ENCODE data around the gene TK2.
"Not testable (repeated sequence)": the region's sequence is repeated elsewhere in the genome, so short reads cannot be mapped to it uniquely, and the experiment has no call there.

Gene TK2

DNA sequence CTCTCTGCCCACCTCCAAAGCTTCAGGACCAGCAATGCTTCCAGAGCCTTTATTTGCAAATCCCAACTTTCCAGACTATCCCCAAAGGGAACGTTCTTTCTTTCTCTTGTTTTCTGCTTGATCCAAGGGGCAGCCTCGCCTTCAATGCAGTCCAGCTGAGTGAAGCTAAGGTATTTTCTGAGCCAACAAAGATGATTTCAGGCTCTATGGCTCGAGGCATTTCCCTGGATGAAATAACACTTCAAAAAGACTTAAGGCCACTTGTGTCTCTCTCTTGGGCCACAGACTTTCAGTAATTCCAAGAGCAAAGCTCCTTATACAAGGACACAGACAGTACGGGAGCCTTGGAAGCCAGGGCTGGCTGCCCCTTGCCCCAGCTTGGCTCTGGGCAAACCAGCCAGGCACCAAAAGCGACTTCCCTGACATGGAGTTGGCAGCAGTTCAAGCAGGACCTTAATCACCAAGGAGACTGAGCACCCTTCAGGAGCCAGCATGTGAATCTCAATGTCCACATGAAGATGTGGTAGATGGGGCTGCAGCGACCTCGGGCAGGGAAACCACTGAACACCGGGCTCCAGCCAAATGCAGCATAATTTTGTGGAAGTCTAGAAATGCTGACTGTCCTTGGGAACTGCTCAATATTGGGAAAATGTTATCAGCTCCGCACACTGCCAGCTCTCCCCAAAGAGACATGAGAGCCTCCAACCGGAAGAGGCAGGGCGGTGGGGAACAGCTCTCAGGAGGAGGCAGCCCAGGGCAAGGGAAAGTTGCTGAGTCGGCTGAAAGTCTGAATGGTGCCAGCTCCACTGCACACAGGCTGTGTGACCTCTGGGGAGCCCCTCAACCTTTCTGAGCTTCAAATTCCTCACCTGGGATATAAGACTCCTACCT, 39.0 kb downstream of the TK2 start:
- no peaks in the 10 kb centered on the region for H3K36me3 ChIP-seq
- peaks cover 42% of the 10 kb centered on the region for H3K4me1 ChIP-seq
- TF ChIP-seq Cebpa-rat (IDR thresholded peaks at IDR 0.05) = no peak
- no peaks in the 10 kb centered on the region for H3K27me3 ChIP-seq
- H3K4me3 ChIP-seq = no peak overlapping the region
- no peak overlapping the region for H3K27ac ChIP-seq
- no peaks in the 10 kb centered on the region for H3K9me3 ChIP-seq
- H3K4me2 ChIP-seq = no peak overlapping the region
- no peak overlapping the region for H3K9ac ChIP-seq
- no peaks in the 10 kb centered on the region for H4K20me1 ChIP-seq

DNA sequence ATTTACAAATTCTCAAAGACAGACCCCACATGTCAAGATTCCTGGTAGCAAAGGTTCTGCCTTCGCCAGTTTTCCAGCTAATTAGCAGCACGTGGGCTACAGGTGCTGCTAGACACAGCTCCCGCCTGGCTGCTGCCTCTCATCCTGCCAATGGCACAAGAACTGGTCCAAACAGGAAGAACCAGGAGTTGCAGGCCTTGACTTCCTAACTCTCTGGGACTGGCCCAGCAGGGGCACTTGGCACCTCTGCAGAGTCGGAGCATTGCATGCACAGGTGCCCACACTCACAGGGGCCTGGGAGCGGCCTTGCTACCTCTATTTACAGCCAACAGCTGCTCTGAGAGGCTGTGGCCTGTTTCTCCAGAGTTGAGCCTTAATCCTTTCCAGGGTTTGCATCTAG, 39.6 kb downstream of the TK2 start:
- Histone ChIP-seq H3K36me3 (no peaks in the 10 kb centered on the region), H3K27ac (no peak overlapping the region), H3K27me3 (no peaks in the 10 kb centered on the region), H3K4me2 (no peak overlapping the region), H4K20me1 (no peaks in the 10 kb centered on the region), H3K4me1 (peaks cover 35% of the 10 kb centered on the region), H3K4me3 (no peak overlapping the region), H3K9ac (no peak overlapping the region), H3K9me3 (no peaks in the 10 kb centered on the region)
- TF ChIP-seq Cebpa-rat (IDR thresholded peaks at IDR 0.05) = no peak

DNA sequence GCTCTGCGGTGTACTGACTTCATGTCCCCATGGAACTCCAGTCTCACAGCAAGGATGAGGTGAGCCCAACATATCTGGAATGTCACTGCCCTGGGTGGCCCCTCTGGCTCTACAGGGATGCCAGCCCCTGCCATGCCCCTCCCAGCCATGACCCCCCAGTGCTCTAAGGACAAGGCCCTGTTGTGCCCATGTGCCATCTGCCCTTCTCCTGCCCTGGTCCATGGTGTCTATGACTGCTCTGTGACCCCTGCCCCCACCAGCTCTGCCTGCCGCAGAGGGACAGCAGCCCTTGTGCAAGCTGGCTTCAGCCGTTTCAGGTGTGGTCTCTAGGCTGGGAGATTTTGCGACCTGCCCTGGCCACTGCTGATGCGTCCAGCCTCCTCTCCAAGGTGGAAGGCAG, 40.3 kb downstream of the TK2 start:
- H3K4me2 ChIP-seq = no peak overlapping the region
- H3K27ac ChIP-seq = no peak overlapping the region
- H3K27me3 ChIP-seq = no peaks in the 10 kb centered on the region
- H4K20me1 ChIP-seq = no peaks in the 10 kb centered on the region
- TF ChIP-seq Cebpa-rat (IDR thresholded peaks at IDR 0.05) = no peak
- H3K9me3 ChIP-seq = no peaks in the 10 kb centered on the region
- no peak overlapping the region for H3K4me3 ChIP-seq
- no peak overlapping the region for H3K9ac ChIP-seq
- H3K4me1 ChIP-seq = peaks cover 32% of the 10 kb centered on the region
- H3K36me3 ChIP-seq = no peaks in the 10 kb centered on the region

DNA sequence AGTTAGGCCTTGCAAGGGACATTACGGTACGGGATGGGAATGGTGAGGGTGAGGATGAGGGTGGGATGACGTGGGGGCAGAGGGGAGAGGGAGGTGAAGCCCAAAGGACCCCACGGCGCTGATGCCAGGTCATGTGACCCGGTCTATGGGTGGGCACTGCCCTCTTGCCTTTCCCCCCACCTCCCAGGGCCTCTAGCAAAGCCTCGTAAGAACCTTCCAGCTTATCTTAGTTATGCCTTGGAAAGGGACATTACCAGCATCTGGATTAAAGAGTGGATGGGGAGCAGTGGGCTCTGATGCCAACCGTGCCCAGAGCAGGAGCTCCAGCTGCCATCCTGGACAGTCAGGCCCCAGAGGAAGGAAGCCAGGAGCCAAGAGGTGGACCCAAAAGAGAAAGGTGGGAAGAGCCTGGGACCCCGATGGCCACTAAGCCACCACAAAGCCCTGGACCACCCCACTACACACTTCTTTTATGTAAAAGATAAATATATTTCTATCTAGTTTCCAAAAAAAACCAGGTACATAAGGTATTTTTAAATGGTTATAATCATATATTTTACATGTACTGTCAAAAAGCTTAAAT, 40.9 kb downstream of the TK2 start:
- H3K9ac ChIP-seq = no peak overlapping the region
- H3K27ac ChIP-seq = no peak overlapping the region
- peak overlapping the region; percentile 40 for H3K4me2 ChIP-seq
- no peaks in the 10 kb centered on the region for H3K9me3 ChIP-seq
- no peaks in the 10 kb centered on the region for H3K27me3 ChIP-seq
- H4K20me1 ChIP-seq = no peaks in the 10 kb centered on the region
- no peak for TF ChIP-seq Cebpa-rat (IDR thresholded peaks at IDR 0.05)
- H3K4me1 ChIP-seq = peaks cover 32% of the 10 kb centered on the region
- no peak overlapping the region for H3K4me3 ChIP-seq
- no peaks in the 10 kb centered on the region for H3K36me3 ChIP-seq

DNA sequence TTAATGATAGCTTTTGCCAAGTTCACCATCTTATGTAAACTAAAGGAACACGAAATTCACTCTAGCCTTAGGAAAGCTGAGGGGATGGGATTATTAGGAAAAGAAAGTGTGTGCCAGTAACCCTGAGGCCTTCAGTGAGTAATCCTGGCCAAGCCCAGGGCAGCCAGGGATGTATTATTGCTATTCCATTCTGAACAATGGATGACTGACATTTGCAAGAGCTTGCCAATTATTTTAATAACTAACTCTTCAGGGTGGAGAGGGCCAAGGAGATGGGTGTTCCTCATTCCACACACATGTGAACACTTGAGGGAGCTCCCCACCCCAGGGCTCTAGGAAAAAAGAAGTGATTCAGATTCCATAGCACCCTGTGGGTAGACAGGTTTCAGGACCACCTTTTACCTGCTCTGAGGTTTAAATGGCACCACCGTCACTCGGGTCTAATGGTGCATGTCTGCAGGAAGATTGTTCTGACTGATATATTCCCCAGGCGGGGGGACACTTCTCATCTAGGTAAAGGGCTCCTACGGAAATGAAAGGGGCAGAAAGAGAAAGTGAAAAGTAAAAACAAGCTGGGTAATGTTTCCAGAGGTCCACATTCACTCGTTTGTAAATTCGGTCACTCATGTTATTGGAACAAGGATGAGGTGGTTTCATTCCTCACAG, 41.5 kb downstream of the TK2 start:
- no peak overlapping the region for H3K27ac ChIP-seq
- H3K9ac ChIP-seq = no peak overlapping the region

DNA sequence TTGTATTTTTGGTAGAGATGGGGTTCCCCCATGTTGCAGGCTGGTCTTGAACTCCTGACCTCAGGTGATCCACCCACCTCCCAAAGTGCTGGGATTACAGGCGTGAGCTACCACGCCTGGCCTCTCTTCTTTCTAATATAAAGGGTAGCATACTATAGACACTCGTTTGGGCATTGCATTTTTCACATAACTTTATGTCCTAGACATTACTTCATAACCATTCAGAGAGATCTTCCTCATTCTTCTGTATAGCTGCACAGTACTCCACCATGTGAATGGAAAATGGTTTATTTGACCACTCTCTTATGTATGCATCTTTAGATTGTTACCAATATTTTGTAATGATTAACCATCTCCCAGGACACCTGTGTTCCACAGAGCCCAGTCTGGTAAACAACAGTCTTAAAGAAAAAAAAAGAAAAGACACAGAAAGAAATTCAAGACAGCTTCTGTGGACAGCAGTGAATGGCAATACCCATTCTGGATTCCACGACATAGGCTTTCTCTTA, 42.1 kb downstream of the TK2 start:
- TF ChIP-seq Cebpa-rat (IDR thresholded peaks at IDR 0.05) = no peak
- no peak overlapping the region for H3K4me2 ChIP-seq
- no peaks in the 10 kb centered on the region for H4K20me1 ChIP-seq
- no peaks in the 10 kb centered on the region for H3K9me3 ChIP-seq
- peaks cover 27% of the 10 kb centered on the region for H3K4me1 ChIP-seq
- H3K4me3 ChIP-seq = no peak overlapping the region
- no peaks in the 10 kb centered on the region for H3K36me3 ChIP-seq
- no peaks in the 10 kb centered on the region for H3K27me3 ChIP-seq
- no peak overlapping the region for H3K27ac ChIP-seq
- H3K9ac ChIP-seq = no peak overlapping the region

More for the DNA sequence above, 41.5 kb downstream of the TK2 start:
- no peak overlapping the region for H3K4me3 ChIP-seq
- H3K4me2 ChIP-seq = peak overlapping the region; percentile 40
- H4K20me1 ChIP-seq = no peaks in the 10 kb centered on the region
- H3K27me3 ChIP-seq = no peaks in the 10 kb centered on the region
- no peaks in the 10 kb centered on the region for H3K36me3 ChIP-seq
- TF ChIP-seq Cebpa-rat (IDR thresholded peaks at IDR 0.05) = no peak
- H3K4me1 ChIP-seq = peaks cover 27% of the 10 kb centered on the region
- no peaks in the 10 kb centered on the region for H3K9me3 ChIP-seq

DNA sequence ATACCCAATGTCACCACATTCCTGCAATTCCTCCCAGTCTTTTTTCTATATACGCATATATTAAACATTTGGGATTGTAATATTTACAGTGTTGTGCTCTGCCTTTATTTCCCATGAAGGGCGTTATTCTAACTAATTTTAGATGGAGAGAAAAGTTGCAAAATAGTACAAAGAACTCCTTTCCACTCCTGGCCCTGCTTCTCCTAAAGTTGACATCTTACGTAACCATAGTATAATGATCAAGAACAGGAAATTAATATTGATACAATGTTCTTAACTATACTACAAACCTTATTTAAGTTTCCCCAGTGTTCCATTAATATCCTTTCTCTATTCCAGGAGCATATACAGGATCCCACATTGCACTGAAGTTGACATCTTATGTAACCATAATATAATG, 46.3 kb downstream of the TK2 start:
- no peak overlapping the region for H3K9ac ChIP-seq
- H3K9me3 ChIP-seq = no peaks in the 10 kb centered on the region
- no peak for TF ChIP-seq Cebpa-rat (IDR thresholded peaks at IDR 0.05)
- no peaks in the 10 kb centered on the region for H3K27me3 ChIP-seq
- no peaks in the 10 kb centered on the region for H4K20me1 ChIP-seq
- H3K4me2 ChIP-seq = no peak overlapping the region
- no peak overlapping the region for H3K27ac ChIP-seq
- H3K4me1 ChIP-seq = peaks cover 14% of the 10 kb centered on the region
- no peaks in the 10 kb centered on the region for H3K36me3 ChIP-seq
- H3K4me3 ChIP-seq = no peak overlapping the region

DNA sequence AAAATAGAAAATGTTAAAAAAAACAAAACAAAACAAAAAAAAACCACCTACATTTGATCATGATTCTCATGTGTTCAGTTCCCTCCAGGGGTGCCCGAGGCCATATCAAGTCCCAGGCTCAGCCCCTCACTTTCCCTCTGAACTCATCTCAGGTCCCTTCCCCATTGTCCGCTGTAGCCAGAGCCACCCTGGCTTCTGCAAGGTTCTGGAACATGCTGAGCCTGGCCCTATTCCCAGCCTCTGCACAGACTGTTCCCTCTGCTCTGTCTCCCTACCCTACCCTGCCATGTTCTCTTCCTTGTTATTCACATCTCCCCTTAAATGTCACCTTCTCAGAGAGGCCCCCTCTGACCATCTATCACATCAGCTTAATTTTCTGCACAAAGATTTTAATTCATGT, 46.9 kb downstream of the TK2 start:
- Histone ChIP-seq H3K4me2 (no peak overlapping the region), H3K36me3 (no peaks in the 10 kb centered on the region), H3K27ac (no peak overlapping the region), H3K9ac (no peak overlapping the region), H4K20me1 (no peaks in the 10 kb centered on the region), H3K4me3 (no peak overlapping the region), H3K9me3 (no peaks in the 10 kb centered on the region), H3K4me1 (peaks cover 10% of the 10 kb centered on the region; the same call in 1 of the 2 replicates), H3K27me3 (no peaks in the 10 kb centered on the region)
- TF ChIP-seq Cebpa-rat (IDR thresholded peaks at IDR 0.05) = no peak

DNA sequence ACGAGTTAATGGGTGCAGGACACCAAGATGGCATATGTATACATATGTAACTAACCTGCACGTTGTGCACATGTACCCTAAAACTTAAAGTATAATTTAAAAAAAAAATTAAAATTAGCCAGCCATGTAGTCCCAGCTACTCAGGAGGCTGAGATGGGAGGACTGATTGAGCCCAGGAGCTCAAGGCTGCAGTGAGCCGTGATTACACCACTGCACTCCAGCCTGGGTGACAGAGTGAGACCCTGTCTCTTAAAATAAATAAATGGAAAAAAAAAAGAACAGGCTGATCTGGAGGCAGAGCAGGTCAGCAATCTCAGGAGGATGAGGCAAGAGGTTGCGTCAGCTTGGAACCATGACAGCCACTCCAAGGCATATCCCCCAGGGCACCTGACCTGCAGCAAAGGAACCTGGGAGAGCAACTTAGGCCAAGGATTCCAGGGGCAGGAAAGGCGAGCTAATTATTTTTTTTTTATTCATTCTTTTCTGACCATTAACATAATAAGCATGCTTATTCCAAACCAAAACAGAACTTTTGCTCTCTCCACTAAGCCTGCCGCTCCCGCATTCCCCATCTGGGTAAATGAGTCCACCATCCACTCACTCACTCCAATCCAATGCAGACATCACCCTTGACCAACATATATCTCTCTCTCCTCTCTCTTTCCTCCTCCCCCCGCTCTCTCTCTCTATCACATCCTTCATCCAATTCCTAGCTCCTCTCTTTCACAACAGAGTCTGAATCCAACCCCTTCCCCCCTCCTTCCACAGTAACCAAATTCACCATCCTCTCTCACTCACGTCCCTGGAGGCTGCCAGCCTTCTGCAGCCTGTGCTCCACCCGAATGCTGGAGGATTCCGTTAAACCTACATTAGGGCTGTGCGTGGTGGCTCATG, 47.7 kb downstream of the TK2 start:
- Histone ChIP-seq H3K36me3 (no peaks in the 10 kb centered on the region), H3K4me2 (peak overlapping the region; percentile 7), H3K27me3 (no peaks in the 10 kb centered on the region), H3K9me3 (no peaks in the 10 kb centered on the region), H3K27ac (no peak overlapping the region), H3K4me3 (no peak overlapping the region), H3K9ac (no peak overlapping the region), H4K20me1 (no peaks in the 10 kb centered on the region), H3K4me1 (peaks cover 10% of the 10 kb centered on the region; the same call in 1 of the 2 replicates)
- TF ChIP-seq Cebpa-rat (IDR thresholded peaks at IDR 0.05) = no peak

DNA sequence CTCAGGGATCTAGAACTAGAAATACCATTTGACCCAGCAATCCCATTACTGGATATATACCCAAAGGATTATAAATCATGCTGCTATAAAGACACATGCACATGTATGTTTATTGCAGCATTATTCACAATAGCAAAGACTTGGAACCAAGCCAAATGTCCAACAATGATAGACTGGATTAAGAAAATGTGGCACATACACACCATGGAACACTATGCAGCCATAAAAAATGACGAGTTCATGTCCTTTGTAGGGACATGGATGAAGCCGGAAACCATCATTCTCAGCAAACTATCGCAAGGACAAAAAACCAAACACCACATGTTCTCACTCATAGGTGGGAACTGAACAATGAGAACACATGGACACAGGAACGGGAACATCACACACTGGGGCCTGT, 48.4 kb downstream of the TK2 start:
- H3K9me3 ChIP-seq, H3K4me2 ChIP-seq, H3K4me3 ChIP-seq, H3K36me3 ChIP-seq, H3K27ac ChIP-seq, H3K27me3 ChIP-seq, H4K20me1 ChIP-seq, H3K9ac ChIP-seq: not testable (repeated sequence)
- H3K4me1 ChIP-seq = peaks cover 10% of the 10 kb centered on the region; the same call in 1 of the 2 replicates

DNA sequence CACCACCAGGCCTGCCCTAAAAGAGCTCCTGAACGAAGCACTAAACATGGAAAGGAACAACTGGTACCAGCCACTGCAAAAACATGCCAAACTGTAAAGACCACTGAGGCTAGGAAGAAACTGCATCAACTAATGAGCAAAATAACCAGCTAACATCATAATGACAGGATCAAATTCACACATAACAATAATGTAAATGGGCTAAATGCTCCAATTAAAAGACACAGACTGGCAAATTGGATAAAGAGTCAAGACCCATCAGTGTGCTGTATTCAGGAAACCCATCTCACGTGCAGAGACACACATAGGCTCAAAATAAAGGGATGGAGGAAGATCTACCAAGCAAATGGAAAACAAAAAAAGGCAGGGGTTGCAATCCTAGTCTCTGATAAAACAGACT, 52.0 kb downstream of the TK2 start:
- H3K36me3 ChIP-seq, H3K4me3 ChIP-seq, H3K9me3 ChIP-seq, H3K4me2 ChIP-seq, H3K4me1 ChIP-seq, H3K27ac ChIP-seq, H3K9ac ChIP-seq, H3K27me3 ChIP-seq, H4K20me1 ChIP-seq: not testable (repeated sequence)

DNA sequence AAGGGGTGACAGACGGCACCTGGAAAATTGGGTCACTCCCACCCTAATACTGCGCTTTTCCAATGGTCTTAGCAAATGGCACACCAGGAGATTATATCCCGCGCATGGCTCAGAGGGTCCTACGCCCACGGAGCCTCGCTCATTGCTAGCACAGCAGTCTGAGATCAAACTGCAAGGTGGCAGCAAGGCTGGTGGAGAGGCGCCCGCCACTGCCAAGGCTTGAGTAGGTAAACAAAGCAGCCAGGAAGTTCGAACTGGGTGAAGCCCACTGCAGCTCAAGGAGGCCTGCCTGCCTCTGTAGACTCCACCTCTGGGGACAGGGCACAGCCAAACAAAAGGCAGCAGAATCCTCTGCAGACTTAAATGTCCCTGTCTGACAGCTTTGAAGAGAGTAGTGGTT, 53.7 kb downstream of the TK2 start:
- H3K9ac ChIP-seq, H3K36me3 ChIP-seq, H3K4me3 ChIP-seq, H4K20me1 ChIP-seq, H3K9me3 ChIP-seq, H3K4me1 ChIP-seq, H3K27ac ChIP-seq, H3K4me2 ChIP-seq, H3K27me3 ChIP-seq: not testable (repeated sequence)
